Naive thymus-derived CD4-positive, alpha-beta T cell (primary cell): Measurements from ENCODE around the gene PMM2. TPM values are rescaled to one million over a fixed set of nuclear protein-coding genes. Genes with fewer than 3 reads are reported as not detected.

Experiments used
- ATAC-seq: fragments of 150-1000 bp; cut with Tn5 transposase; 2 replicates; pipeline ENCODE4 v1.10.0; 2021; ENCODE audit warnings: mild to moderate bottlenecking, moderate library complexity
- CTCF ChIA-PET: fragments of 350-600 bp; sonication (Branson Sonifier 250); formaldehyde crosslinking; loops from one replicate; lab custom pipeline; 2021; ENCODE audit warnings: antibody characterized with exemption; lab: Charles Lee
- POLR2A ChIA-PET: fragments of 350-600 bp; sonication (Branson Sonifier 250); formaldehyde crosslinking; loops from one replicate; lab custom pipeline; 2021; ENCODE audit warnings: antibody characterized with exemption, inconsistent platforms; lab: Charles Lee
- DNase-seq, 9 donors: peaks; one replicate each; pipeline versions ENCODE4 v3.0.0 to v3.0.0-alpha.2; 2020 to 2022; ENCODE audit warnings: mixed read lengths in 1 of 9
- H3K27ac ChIP-seq: one replicate; pipeline ENCODE4 v1.7.0; 2013; ENCODE audit warnings: mild to moderate bottlenecking, low read depth, low read length, moderate library complexity
- H3K27me3 ChIP-seq, 2 donors: one replicate each; pipeline ENCODE4 v1.7.0; 2013; ENCODE audit warnings: low read length in 2 of 2, mild to moderate bottlenecking in 2 of 2, moderate library complexity in 2 of 2; ENCODE audit not compliant: control insufficient read depth in 2 of 2, insufficient read depth in 2 of 2
- H3K36me3 ChIP-seq, 3 experiments: 1 replicate in 2 of 3; 2 replicates in 1 of 3; pipeline ENCODE4 v1.7.0; 2013; ENCODE audit warnings: low read length in 3 of 3, mild to moderate bottlenecking in 3 of 3, moderate library complexity in 1 of 3; ENCODE audit not compliant: insufficient read depth in 3 of 3, control insufficient read depth in 2 of 3
- H3K4me1 ChIP-seq, 2 donors: one replicate each; pipeline ENCODE4 v1.7.0; 2013; ENCODE audit warnings: low read length in 2 of 2, mild to moderate bottlenecking in 2 of 2, moderate library complexity in 1 of 2; ENCODE audit not compliant: control insufficient read depth in 2 of 2, insufficient read depth in 2 of 2
- H3K4me3 ChIP-seq: 2 replicates; pipeline ENCODE4 v1.7.0; 2013; ENCODE audit warnings: mild to moderate bottlenecking, low read length
- H3K9me3 ChIP-seq, 3 experiments: 1 replicate in 2 of 3; 2 replicates in 1 of 3; pipeline ENCODE4 v1.7.0; 2013; ENCODE audit warnings: low read length in 3 of 3; ENCODE audit not compliant: control insufficient read depth in 2 of 3
- H3K27ac Mint-ChIP-seq, 9 donors: one replicate each; pipeline ENCODE4 v1.8.0; 2020 to 2022; ENCODE audit warnings: mixed read lengths in 9 of 9, mild to moderate bottlenecking in 8 of 9, moderate library complexity in 5 of 9, inconsistent platforms in 2 of 9
- H3K27me3 Mint-ChIP-seq, 5 donors: one replicate each; pipeline ENCODE4 v1.8.0; 2021 to 2022; ENCODE audit warnings: mixed read lengths in 5 of 5, mild to moderate bottlenecking in 1 of 5
- H3K36me3 Mint-ChIP-seq, 5 donors: one replicate each; pipeline ENCODE4 v1.8.0; 2020 to 2022; ENCODE audit warnings: mixed read lengths in 5 of 5, mild to moderate bottlenecking in 3 of 5, inconsistent platforms in 1 of 5
- H3K4me1 Mint-ChIP-seq, 7 donors: one replicate each; pipeline ENCODE4 v1.8.0; 2020 to 2022; ENCODE audit warnings: mixed read lengths in 7 of 7, mild to moderate bottlenecking in 3 of 7, inconsistent platforms in 1 of 7
- H3K4me3 Mint-ChIP-seq, 10 donors: one replicate each; pipeline ENCODE4 v1.8.0; 2020 to 2022; ENCODE audit warnings: mild to moderate bottlenecking in 10 of 10, mixed read lengths in 10 of 10, moderate library complexity in 6 of 10, inconsistent platforms in 2 of 10
- H3K9me3 Mint-ChIP-seq, 11 donors: one replicate each; pipeline ENCODE4 v1.8.0; 2020 to 2022; ENCODE audit warnings: mixed read lengths in 11 of 11, mild to moderate bottlenecking in 4 of 11, inconsistent platforms in 1 of 11, moderate library complexity in 1 of 11
- intact Hi-C, 2 donors: fragments of 100-400 bp; cut with micrococcal nuclease; formaldehyde crosslinking; loops; one replicate each; pipeline ENCODE4 v1.15.1; 2023
- polyA plus RNA-seq, 2 donors: library from polyadenylated mRNA; unstranded; fragments of 300-500 nt; fragmentation: Illumina TruSeq; gene quantifications; one replicate each; pipeline ENCODE4 v1.2.3, GENCODE V29; 2021
- total RNA-seq, 6 experiments: library from RNA in 5 of 6; stranded (reverse) in 5 of 6; gene quantifications; 1 replicate in 5 of 6; 2 replicates in 1 of 6; pipeline ENCODE4 v1.2.3 and lab custom pipeline; 2021 to 2026

PMM2 gene
- total and polyA plus RNA-seq, 7 experiments from 2014 or later = 18.0 to 52.8 (median 40.9) TPM

DNA sequence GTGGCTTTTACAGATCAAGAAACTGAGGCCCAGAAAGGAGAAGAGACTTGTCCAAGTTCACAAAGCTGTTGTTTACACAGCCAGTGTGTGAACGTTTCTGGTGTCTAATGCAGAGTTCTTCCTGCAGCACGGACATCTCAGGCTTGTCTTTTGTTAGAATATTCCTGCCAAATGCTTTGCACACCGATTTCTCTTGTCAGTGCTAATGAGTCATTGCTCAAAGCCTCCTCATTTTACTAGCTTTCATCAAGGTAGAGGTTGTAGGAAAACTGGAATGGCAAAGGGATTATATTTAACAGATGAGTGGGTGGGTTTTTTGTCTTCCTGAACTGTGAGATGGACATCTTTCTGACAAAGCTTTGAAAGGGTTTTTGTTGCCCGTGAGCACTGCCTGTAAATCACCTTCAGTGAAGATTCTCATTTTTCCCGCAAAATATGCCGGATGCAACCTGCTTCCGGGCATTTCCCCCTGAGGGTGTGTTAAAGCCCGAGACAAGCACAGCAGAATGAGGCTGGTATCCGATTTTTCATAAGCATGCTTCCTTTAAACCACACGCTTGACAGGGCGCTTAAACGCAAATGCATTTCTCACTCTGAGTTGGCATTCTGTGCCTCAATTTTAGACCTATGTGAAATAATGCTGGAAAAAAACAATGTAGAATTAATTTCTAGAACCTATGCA is 14.7 kb downstream of the PMM2 start:
- Mint-ChIP-seq H3K36me3 (peaks cover 16 to 51% (median 31%) of the 10 kb centered on the region in 5 donors), H3K27me3 (no peaks in the 10 kb centered on the region), H3K9me3 (peaks cover 0 to 2% (median 0%) of the 10 kb centered on the region in 11 donors), H3K4me3 (no peak overlapping the region), H3K27ac (no peak overlapping the region), H3K4me1 (peaks cover 7 to 17% (median 13%) of the 10 kb centered on the region in 7 donors)
- ChIA-PET POLR2A (no interaction called here), CTCF (no interaction called here)
- Histone ChIP-seq H3K27me3 (no peaks in the 10 kb centered on the region), H3K9me3 (no peaks in the 10 kb centered on the region), H3K4me1 (peaks cover 0 to 3% of the 10 kb centered on the region in 2 donors), H3K27ac (no peak overlapping the region), H3K4me3 (no peak overlapping the region), H3K36me3 (peaks cover 11 to 77% (median 32%) of the 10 kb centered on the region in 3 experiments)
- no peak for DNase-seq
- intact Hi-C loops = no loop called here
- no peak for ATAC-seq

DNA sequence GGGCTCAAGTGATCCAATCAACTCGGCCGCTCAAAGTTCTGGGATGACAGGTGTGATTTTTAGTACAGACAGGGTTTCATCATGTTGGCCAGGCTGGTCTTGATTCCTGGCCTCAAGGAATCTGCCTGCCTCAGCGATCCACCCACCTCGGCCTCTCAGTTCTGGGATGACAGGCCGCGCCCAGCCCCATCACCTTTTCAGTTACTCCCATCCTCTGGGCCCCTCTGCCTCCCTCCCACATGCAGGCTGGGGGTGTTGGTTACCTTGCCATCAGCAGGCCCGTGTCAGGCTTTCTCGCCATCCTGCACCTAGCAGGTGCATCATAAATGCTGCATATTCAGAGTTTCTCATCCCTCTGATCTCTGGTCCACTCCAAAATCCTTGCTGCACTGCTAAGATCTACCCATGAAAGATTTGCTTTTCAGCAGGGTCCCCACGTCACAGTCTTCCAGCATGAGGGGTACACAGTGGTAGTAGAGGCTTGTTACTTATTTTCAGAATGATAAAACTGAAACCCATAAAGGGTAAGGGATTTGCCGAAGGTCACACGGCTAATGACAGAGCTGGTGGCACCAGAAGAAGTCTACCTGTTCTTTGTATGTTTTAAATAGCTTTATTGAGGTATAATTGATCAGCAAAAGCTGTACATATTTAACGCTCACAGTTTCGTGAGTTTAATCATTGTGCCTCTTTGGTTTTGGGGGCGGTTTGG is 16.6 kb downstream of the PMM2 start:
- CTCF ChIA-PET = no interaction called here
- peaks cover 0 to 2% (median 0%) of the 10 kb centered on the region in 11 donors for H3K9me3 Mint-ChIP-seq
- no peak for ATAC-seq

DNA sequence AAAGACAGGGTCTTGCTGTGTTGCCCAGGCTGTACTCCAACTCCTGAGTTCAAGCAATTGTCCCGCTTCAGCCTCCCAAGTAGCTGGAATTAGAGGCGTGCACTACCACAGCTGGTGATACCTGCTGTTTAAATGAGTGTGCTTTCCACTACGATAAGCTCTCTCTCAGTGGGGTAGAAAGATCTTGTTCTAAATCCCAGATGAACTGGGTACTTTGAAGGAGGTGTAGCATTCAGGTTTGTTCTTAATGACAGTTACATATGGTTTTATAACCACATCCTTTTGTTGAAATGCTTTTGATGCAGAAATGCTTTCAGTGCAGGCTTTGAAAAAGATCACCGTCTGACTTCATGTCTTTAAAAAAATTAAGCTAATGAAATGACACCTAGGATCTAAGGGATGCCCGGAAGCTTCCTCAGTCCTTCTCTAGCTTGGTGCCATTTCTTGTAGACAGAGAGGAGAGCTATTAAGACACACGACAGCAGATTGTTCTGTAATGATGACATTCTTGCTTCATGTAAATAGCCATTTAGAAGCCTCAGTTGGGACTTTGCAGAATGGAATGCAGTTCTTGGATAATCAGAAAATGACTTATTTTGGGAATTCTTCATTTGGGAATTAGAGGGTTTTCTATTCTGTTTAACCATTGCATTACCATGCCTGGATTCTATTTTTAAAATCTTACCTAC is 19.5 kb downstream of the PMM2 start:
- H3K4me3 ChIP-seq = no peak overlapping the region
- DNase-seq (peak in 6 of 9 donors; percentile 38 to 66 (median 56)), ATAC-seq (peak; percentile 69)
- Mint-ChIP-seq H3K27me3 (no peaks in the 10 kb centered on the region), H3K36me3 (peaks cover 11 to 52% (median 39%) of the 10 kb centered on the region in 5 donors), H3K9me3 (peaks cover 0 to 2% (median 0%) of the 10 kb centered on the region in 11 donors), H3K27ac (peak overlapping the region; percentile 2 to 86 (median 68)), H3K4me1 (peaks cover 11 to 27% (median 23%) of the 10 kb centered on the region in 7 donors), H3K4me3 (peak overlapping the region in 5 of 10 donors; percentile 7 to 69 (median 46))
- H3K27me3 ChIP-seq = no peaks in the 10 kb centered on the region
- peaks cover 0 to 69% (median 18%) of the 10 kb centered on the region in 3 experiments for H3K36me3 ChIP-seq
- intact Hi-C loops = loop anchor here (1.0 to 5.0 kb wide), 4 partner anchors 18 to 64 kb away; partner anchors contain the start of genes CARHSP1 (in 1 of the 2), PMM2 (in 1 of the 2) and TMEM186 (in 1 of the 2)
- no peak overlapping the region for H3K27ac ChIP-seq
- ChIA-PET POLR2A (interaction anchor here (0.8 to 1.2 kb wide), 4 partner anchors 20 to 274 kb away, joined by 3 to 4 read pairs (median 3); partner anchors contain the start of genes CARHSP1, HAPSTR1, PMM2 and TMEM186), CTCF (interaction anchor here (0.7 to 1.2 kb wide), 3 partner anchors 31 to 62 kb away, joined by 3 read pairs; no protein-coding TSS in a partner anchor)
- no peaks in the 10 kb centered on the region for H3K9me3 ChIP-seq
- H3K4me1 ChIP-seq = peaks cover 0 to 5% of the 10 kb centered on the region in 2 donors

More for the DNA sequence above, 16.6 kb downstream of the PMM2 start:
- Histone ChIP-seq H3K36me3 (peaks cover 0 to 70% (median 18%) of the 10 kb centered on the region in 3 experiments), H3K27me3 (no peaks in the 10 kb centered on the region), H3K4me3 (no peak overlapping the region), H3K4me1 (peaks cover 0 to 5% of the 10 kb centered on the region in 2 donors), H3K9me3 (no peaks in the 10 kb centered on the region), H3K27ac (no peak overlapping the region)
- Mint-ChIP-seq H3K4me3 (no peak overlapping the region), H3K27me3 (no peaks in the 10 kb centered on the region), H3K27ac (peak overlapping the region in 1 of 9 donors; percentile 11), H3K4me1 (peaks cover 11 to 25% (median 22%) of the 10 kb centered on the region in 7 donors), H3K36me3 (peaks cover 14 to 52% (median 30%) of the 10 kb centered on the region in 5 donors)
- POLR2A ChIA-PET = no interaction called here
- intact Hi-C loops = no loop called here
- no peak for DNase-seq

DNA sequence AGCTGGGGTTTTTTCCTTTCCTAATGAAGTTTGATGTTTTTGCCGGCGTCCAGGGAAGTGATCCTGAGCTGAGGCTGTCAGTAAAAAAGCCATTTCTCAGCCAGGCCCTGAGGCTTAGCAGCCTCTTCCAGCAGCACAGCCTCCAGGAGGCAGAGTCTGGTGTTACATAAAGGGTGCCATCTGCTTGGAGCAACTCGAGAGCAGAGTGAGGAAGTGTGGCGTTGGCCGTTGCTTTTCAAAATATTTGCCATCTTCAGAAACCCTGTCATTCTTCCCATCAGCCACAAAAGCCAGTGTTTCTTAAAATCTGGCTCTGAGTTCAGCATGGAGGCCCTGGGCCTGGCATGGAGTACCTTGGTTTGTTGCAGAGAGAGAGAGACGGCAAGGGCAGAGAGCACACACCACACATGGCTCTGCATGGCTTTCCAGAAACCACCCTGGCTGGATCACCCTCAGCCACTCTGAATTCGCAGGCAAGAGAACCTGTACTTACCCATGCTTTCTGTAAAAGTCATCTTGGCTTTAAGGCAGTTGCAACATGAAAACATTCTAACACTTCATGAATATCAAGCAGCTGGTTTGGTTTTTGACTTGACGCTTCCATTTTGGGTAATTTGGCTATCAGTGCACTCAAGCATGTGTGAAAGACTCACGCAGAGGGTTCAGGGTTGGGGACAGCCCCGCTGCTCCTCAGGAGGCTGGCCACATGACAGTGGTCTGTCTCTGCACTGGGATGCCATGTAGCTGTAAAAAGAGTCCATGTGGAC is 21.0 kb downstream of the PMM2 start:
- CTCF ChIA-PET = no interaction called here
- intact Hi-C loops = loop anchor here in 1 of 2 donors (5.0 kb wide), 1 partner anchor 49 kb away; the partner anchor contains the start of gene CARHSP1

GRCh38 chr16:8819411-8820034 is 21.9 kb downstream of the PMM2 start:
- DNase-seq = no peak
- POLR2A ChIA-PET = no interaction called here
- CTCF ChIA-PET = no interaction called here
- Histone ChIP-seq H3K36me3 (peaks cover 0 to 45% (median 5%) of the 10 kb centered on the region in 3 experiments), H3K4me3 (no peak overlapping the region), H3K9me3 (no peaks in the 10 kb centered on the region), H3K27me3 (no peaks in the 10 kb centered on the region), H3K4me1 (peaks cover 0 to 5% of the 10 kb centered on the region in 2 donors), H3K27ac (no peak overlapping the region)
- intact Hi-C loops = loop anchor here in 1 of 2 donors (5.0 kb wide), 1 partner anchor 48 kb away; the partner anchor contains the start of gene CARHSP1
- Mint-ChIP-seq H3K4me1 (peaks cover 16 to 29% (median 23%) of the 10 kb centered on the region in 7 donors), H3K27ac (peak overlapping the region in 1 of 9 donors; percentile 53), H3K9me3 (peaks cover 0 to 2% (median 0%) of the 10 kb centered on the region in 11 donors), H3K27me3 (no peaks in the 10 kb centered on the region), H3K36me3 (peaks cover 9 to 51% (median 31%) of the 10 kb centered on the region in 5 donors), H3K4me3 (no peak overlapping the region)
- no peak for ATAC-seq

More for the DNA sequence above, 21.0 kb downstream of the PMM2 start:
- H3K4me3 ChIP-seq = no peak overlapping the region
- Mint-ChIP-seq H3K27ac (peak overlapping the region in 2 of 9 donors; percentile 53 to 81), H3K4me3 (peak overlapping the region in 1 of 10 donors; percentile 32), H3K36me3 (peaks cover 11 to 50% (median 35%) of the 10 kb centered on the region in 5 donors), H3K27me3 (no peaks in the 10 kb centered on the region), H3K9me3 (peaks cover 0 to 2% (median 0%) of the 10 kb centered on the region in 11 donors), H3K4me1 (peaks cover 16 to 29% (median 23%) of the 10 kb centered on the region in 7 donors)
- H3K27ac ChIP-seq = no peak overlapping the region
- DNase-seq (no peak), ATAC-seq (no peak)
- POLR2A ChIA-PET = no interaction called here
- H3K9me3 ChIP-seq = no peaks in the 10 kb centered on the region
- H3K36me3 ChIP-seq = peaks cover 0 to 53% (median 5%) of the 10 kb centered on the region in 3 experiments
- peaks cover 0 to 5% of the 10 kb centered on the region in 2 donors for H3K4me1 ChIP-seq
- no peaks in the 10 kb centered on the region for H3K27me3 ChIP-seq
